Testis (tissue), 3 donors: ENCODE data around the gene LYPD8. TPM values are rescaled to one million over a fixed set of nuclear protein-coding genes. Genes with fewer than 3 reads are reported as not detected.

Source experiments
- DNase-seq: peaks from one replicate; pipeline ENCODE4 v3.0.0-alpha.2; 2019
- H3K27ac ChIP-seq, 2 donors: fragments of 200-600 bp; sonication (generic); one replicate each; pipeline ENCODE4 v1.5.1; 2019
- H3K27me3 ChIP-seq: fragments of 200-600 bp; sonication (generic); one replicate; pipeline ENCODE4 v1.5.1; 2019
- H3K36me3 ChIP-seq: fragments of 200-600 bp; sonication (generic); one replicate; pipeline ENCODE4 v1.5.1; 2017; ENCODE audit warnings: low read depth; ENCODE audit errors: missing control alignments
- H3K4me1 ChIP-seq: fragments of 200-600 bp; sonication (generic); one replicate; pipeline ENCODE4 v1.5.1; 2019
- H3K4me3 ChIP-seq, 2 donors: fragments of 200-600 bp; sonication (generic); one replicate each; pipeline ENCODE4 v1.5.1; 2017 to 2019
- H3K9me3 ChIP-seq: fragments of 200-600 bp; sonication (generic); one replicate; pipeline ENCODE4 v1.5.1; 2017
- POLR2A ChIP-seq: fragments of 450-650 bp; IDR thresholded peaks from one replicate; pipeline ENCODE4 v1.6.1; 2017; ENCODE audit warnings: antibody characterized with exemption, mild to moderate bottlenecking, moderate library complexity
- WGBS, 2 donors: methylation state at CpG; one replicate each; pipeline ENCODE4 v1.1.5; 2018; 5-methylcytosine and 5-hydroxymethylcytosine counted together
- intact Hi-C: fragments of 100-400 bp; cut with DNase I; formaldehyde crosslinking; loops from one replicate; pipeline ENCODE4 v1.15.1; 2023; ENCODE audit warnings: low total_unique reads
- polyA plus RNA-seq: library from polyadenylated mRNA; stranded (reverse); fragments of 350-450 nt; fragmentation: Illumina TruSeq; extraction: RNeasy Lipid Tissue Mini Kit (QIAGEN cat#74804); gene quantifications from one replicate; pipeline ENCODE4 v1.2.3, GENCODE V29; 2014; ENCODE audit warnings: low read depth, low replicate concordance; ENCODE audit not compliant: insufficient read depth
- total RNA-seq, 2 donors: library from RNA; depleted of rRNA; stranded (reverse); fragments of >200 nt; gene quantifications; one replicate each; pipeline ENCODE4 v1.2.3, GENCODE V29; 2016
- TF ChIP-seq, protein P1 (sequence below), 3 experiments: fragments of 450-650 bp in 2 of 3; fragments of 200-600 bp in 1 of 3; sonication (generic) in 1 of 3; IDR thresholded peaks; one replicate each; pipeline ENCODE4 v1.5.1; 2016 to 2019; ENCODE audit warnings: antibody characterized with exemption in 3 of 3, mild to moderate bottlenecking in 2 of 3, moderate library complexity in 1 of 3

LYPD8 gene
- total and polyA plus RNA-seq, 3 donors from 2014 or later, result 0.43 to 0.91 (median 0.79) TPM

DNA sequence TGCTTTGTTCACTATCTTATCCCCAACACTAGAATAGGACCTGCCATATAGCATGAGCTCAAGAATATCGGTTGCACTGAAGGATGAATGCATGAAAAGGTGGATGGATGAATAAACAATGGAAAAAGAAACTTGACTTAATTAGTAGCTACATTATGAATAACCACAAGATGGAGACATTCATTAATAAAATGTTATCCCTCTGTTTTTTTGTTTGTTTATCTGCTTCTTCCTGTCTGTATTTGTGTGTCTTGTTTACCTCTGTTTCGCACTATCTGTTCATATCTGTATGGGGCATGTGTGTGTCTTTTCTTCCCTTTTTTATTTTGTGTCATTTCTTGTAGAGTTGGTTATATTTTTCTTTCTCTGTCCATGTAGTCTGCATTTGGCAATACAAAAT, 51.9 kb downstream of the LYPD8 start:
- WGBS, 2 donors, result 81 to 86% methylated on average over 2 of the region's 2 CpGs
- H3K36me3 ChIP-seq, result no peaks in the 10 kb centered on the region

DNA sequence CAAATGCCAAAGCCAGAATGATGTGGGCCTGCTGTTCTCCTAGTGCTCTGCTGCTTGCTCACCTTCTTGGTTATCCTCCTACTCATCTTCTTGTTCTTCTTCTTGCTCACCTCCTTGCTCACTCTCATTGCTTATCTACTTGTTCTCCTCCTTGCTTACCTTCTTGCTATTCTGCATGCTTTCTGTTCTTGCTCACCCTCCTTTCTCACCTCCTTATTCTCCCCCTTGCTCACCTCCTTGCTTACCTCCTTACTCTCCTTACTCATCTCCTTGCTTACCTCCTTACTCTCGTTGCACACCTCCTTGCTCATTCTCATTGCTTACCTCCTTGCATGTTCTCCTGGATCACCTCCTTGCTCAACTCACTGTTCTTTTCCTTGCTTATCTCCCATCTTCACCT, 52.8 kb downstream of the LYPD8 start, which contains the start of gene OR14I1:
Gene OR14I1 (minus strand): TSS at position 53 of the 400 bp plus-strand sequence.
- TF ChIP-seq, protein P1, sequence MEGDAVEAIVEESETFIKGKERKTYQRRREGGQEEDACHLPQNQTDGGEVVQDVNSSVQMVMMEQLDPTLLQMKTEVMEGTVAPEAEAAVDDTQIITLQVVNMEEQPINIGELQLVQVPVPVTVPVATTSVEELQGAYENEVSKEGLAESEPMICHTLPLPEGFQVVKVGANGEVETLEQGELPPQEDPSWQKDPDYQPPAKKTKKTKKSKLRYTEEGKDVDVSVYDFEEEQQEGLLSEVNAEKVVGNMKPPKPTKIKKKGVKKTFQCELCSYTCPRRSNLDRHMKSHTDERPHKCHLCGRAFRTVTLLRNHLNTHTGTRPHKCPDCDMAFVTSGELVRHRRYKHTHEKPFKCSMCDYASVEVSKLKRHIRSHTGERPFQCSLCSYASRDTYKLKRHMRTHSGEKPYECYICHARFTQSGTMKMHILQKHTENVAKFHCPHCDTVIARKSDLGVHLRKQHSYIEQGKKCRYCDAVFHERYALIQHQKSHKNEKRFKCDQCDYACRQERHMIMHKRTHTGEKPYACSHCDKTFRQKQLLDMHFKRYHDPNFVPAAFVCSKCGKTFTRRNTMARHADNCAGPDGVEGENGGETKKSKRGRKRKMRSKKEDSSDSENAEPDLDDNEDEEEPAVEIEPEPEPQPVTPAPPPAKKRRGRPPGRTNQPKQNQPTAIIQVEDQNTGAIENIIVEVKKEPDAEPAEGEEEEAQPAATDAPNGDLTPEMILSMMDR (IDR thresholded peaks at IDR 0.05), result no peak
- TF ChIP-seq POLR2A, result no peak
- Histone ChIP-seq H3K9me3 (no peaks in the 10 kb centered on the region), H3K4me1 (no peaks in the 10 kb centered on the region), H3K4me3 (no peak within 1 kb of the TSS), H3K27me3 (no peaks in the 10 kb centered on the region), H3K27ac (no peak within 1 kb of the TSS), H3K36me3 (no peaks in the 10 kb centered on the region)
- DNase-seq, result no peak
- intact Hi-C loops, result no loop called here
- WGBS, 2 donors, result 77 to 78% methylated on average over 1 of the region's 1 CpG

More for the DNA sequence above, 51.9 kb downstream of the LYPD8 start:
- Histone ChIP-seq H3K4me3 (no peak overlapping the region), H3K4me1 (no peaks in the 10 kb centered on the region), H3K27ac (no peak overlapping the region), H3K27me3 (no peaks in the 10 kb centered on the region), H3K9me3 (no peaks in the 10 kb centered on the region)
- TF ChIP-seq, protein P1 (IDR thresholded peaks at IDR 0.05), result no peak
- no peak for TF ChIP-seq POLR2A
- DNase-seq, result no peak
- intact Hi-C loops, result no loop called here

DNA sequence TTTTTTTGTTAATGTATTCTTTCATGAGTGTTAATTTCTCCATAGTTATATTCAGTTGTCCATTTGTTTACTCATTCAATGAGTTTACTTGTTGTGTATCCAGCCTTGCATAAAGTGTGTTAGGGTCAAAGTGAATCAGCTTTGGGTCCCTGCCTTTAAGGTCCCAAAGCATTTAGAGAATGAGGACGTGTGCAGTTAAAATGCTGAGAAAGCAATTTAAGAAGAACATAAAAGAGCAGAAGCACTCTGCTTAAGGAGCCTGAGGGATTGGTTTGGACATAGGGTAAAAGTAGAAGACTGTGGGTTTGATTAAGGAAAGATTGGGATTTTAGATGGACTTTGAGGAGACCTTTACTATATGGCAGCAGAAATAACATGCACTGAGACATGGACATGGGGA, 56.5 kb downstream of the LYPD8 start:
- intact Hi-C loops, result no loop called here
- WGBS, 2 donors, result 53 to 58% methylated on average over 1 of the region's 1 CpG
- no peak overlapping the region for H3K4me3 ChIP-seq
- H3K9me3 ChIP-seq, result no peaks in the 10 kb centered on the region
- no peaks in the 10 kb centered on the region for H3K27me3 ChIP-seq
- TF ChIP-seq, protein P1 (IDR thresholded peaks at IDR 0.05), result no peak
- TF ChIP-seq POLR2A, result no peak
- no peak overlapping the region for H3K27ac ChIP-seq
- no peaks in the 10 kb centered on the region for H3K36me3 ChIP-seq
- DNase-seq, result no peak
- no peaks in the 10 kb centered on the region for H3K4me1 ChIP-seq

DNA sequence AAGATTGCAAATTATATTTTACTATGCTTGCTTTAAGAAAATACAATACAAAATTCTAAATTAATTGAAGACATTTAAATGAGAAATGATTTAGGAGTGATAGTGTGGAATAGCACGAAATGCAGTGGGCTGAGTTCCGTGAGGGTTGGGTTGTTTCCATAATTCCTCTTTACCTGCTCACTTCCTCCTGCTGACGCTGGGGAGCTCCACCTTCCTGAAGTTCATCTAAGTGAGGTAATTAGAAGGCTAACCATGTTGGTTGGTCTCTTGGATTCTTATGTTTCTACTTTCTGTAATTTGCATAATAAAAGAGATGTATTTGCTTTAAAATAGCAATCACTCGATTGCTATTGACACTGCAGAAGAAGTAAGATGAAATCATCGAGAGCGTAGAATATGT, 57.7 kb downstream of the LYPD8 start:
- H3K27me3 ChIP-seq, result no peaks in the 10 kb centered on the region
- no peaks in the 10 kb centered on the region for H3K36me3 ChIP-seq
- no peaks in the 10 kb centered on the region for H3K4me1 ChIP-seq
- TF ChIP-seq POLR2A, result no peak
- TF ChIP-seq, protein P1 (IDR thresholded peaks at IDR 0.05), result no peak
- 66 to 86% methylated on average over 6 of the region's 6 CpGs for WGBS, 2 donors
- no peak overlapping the region for H3K27ac ChIP-seq
- no peak for DNase-seq
- no peaks in the 10 kb centered on the region for H3K9me3 ChIP-seq
- intact Hi-C loops, result no loop called here
- no peak overlapping the region for H3K4me3 ChIP-seq

DNA sequence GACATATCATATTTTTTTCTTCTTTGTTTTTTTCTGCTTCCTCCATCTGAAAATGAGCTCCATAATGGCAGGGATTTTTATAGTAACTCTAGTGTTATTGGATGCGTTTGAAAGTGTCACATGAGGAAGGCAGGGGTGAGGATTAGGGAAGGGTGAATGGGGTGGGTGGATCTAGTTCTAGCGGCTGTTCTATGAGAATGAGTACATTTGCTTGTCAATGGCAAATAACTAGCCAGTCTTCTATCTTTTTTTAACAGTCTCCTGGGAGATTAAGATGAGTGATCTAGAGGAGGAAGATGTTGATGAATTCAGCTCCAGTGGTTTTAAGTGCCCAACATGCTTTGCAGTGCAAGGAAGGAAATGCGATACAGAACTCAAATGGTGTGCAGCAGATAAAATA, 58.8 kb downstream of the LYPD8 start:
- TF ChIP-seq, protein P1 (IDR thresholded peaks at IDR 0.05), result no peak
- TF ChIP-seq POLR2A, result no peak
- 77 to 88% methylated on average over 3 of the region's 3 CpGs for WGBS, 2 donors
- DNase-seq, result no peak
- no peaks in the 10 kb centered on the region for H3K36me3 ChIP-seq
- H3K9me3 ChIP-seq, result no peaks in the 10 kb centered on the region
- H3K4me1 ChIP-seq, result no peaks in the 10 kb centered on the region
- intact Hi-C loops, result no loop called here
- no peak overlapping the region for H3K27ac ChIP-seq
- no peak overlapping the region for H3K4me3 ChIP-seq
- no peaks in the 10 kb centered on the region for H3K27me3 ChIP-seq
